ENCODE measurements around the gene LAMC2.
A peak's percentile ranks its signal among the peaks of the same experiment; 100 is the strongest.
"Not testable (repeated sequence)": the region's sequence is repeated elsewhere in the genome, so short reads cannot be mapped to it uniquely, and the experiment has no call there.

Gene LAMC2

GRCh38 chr1:183239793-183240525 is 53.9 kb downstream of the LAMC2 start:
- no peak for DNase-seq

GRCh38 chr1:183240526-183240825 is 54.4 kb downstream of the LAMC2 start:
- no peak for DNase-seq

- DNase-seq, result not testable (repeated sequence)
These were observed 54.8 kb downstream of the LAMC2 start for GRCh38 chr1:183240853-183241252.

- DNase-seq, result no peak
These were observed 55.4 kb downstream of the LAMC2 start for GRCh38 chr1:183241471-183241870.

- no peak for DNase-seq
These were observed 56.5 kb downstream of the LAMC2 start for GRCh38 chr1:183242556-183242955.

GRCh38 chr1:183243161-183244050 is 57.3 kb downstream of the LAMC2 start:
- no peak for DNase-seq

GRCh38 chr1:183244466-183244865 is 58.4 kb downstream of the LAMC2 start:
- peak; percentile 30 for DNase-seq

- DNase-seq, result no peak
These were observed 59.3 kb downstream of the LAMC2 start for GRCh38 chr1:183245357-183245756.

- DNase-seq, result no peak
These were observed 60.4 kb downstream of the LAMC2 start for GRCh38 chr1:183246436-183246835.

- DNase-seq, result no peak
These were observed 61.0 kb downstream of the LAMC2 start for GRCh38 chr1:183247066-183247465.

- no peak for DNase-seq
These were observed 61.4 kb downstream of the LAMC2 start for GRCh38 chr1:183247484-183247883.

GRCh38 chr1:183247931-183248330 is 61.9 kb downstream of the LAMC2 start:
- DNase-seq, result no peak

GRCh38 chr1:183248989-183249691 is 63.1 kb downstream of the LAMC2 start:
- DNase-seq, result no peak

GRCh38 chr1:183249941-183250452 is 63.9 kb downstream of the LAMC2 start:
- DNase-seq, result no peak

GRCh38 chr1:183251101-183251958 is 65.3 kb downstream of the LAMC2 start:
- no peak for DNase-seq

- no peak for DNase-seq
These were observed 65.9 kb downstream of the LAMC2 start for GRCh38 chr1:183251959-183252450.

- DNase-seq, result no peak
These were observed 69.0 kb downstream of the LAMC2 start for GRCh38 chr1:183255073-183255472.

- no peak for DNase-seq
These were observed 73.9 kb downstream of the LAMC2 start for GRCh38 chr1:183259924-183260323.

GRCh38 chr1:183262628-183263200 is 76.7 kb downstream of the LAMC2 start:
- DNase-seq, result no peak

- no peak for DNase-seq
These were observed 78.0 kb downstream of the LAMC2 start for GRCh38 chr1:183263886-183264602.
